GM23338 (cell line): ENCODE results near the gene MYCBP2. TPM values are rescaled to one million over a fixed set of nuclear protein-coding genes. Genes with fewer than 3 reads are reported as not detected.

Experiments
- ATAC-seq: fragments of 200-7000 bp; cut with Tn5 transposase; 3 replicates; pipeline ENCODE4 v1.9.1; 2020
- DNase-seq: peaks from one replicate; pipeline ENCODE4 v3.0.0-alpha.2; 2015; ENCODE audit warnings: low spot score
- H2AFZ ChIP-seq: fragments of 200-600 bp; sonication (generic); 2 replicates; pipeline ENCODE4 v1.8.0; 2016; ENCODE audit warnings: antibody characterized with exemption, mild to moderate bottlenecking, moderate library complexity
- H3F3A ChIP-seq: fragments of 200-600 bp; sonication (generic); replicated peaks from 2 replicates; pipeline ENCODE4 v1.8.0; 2017; ENCODE audit warnings: antibody characterized with exemption, mixed run types, low read depth
- H3K27ac ChIP-seq: fragments of 200-600 bp; sonication (generic); 2 replicates; pipeline ENCODE4 v1.6.1; 2016; ENCODE audit warnings: low read depth
- H3K27me3 ChIP-seq: fragments of 200-600 bp; sonication (generic); 2 replicates; pipeline ENCODE4 v1.8.0; 2016; ENCODE audit warnings: mild to moderate bottlenecking, mixed run types, moderate library complexity; ENCODE audit not compliant: insufficient read depth
- H3K36me3 ChIP-seq: fragments of 200-600 bp; sonication (generic); 2 replicates; pipeline ENCODE4 v1.8.0; 2016; ENCODE audit warnings: mild to moderate bottlenecking; ENCODE audit not compliant: insufficient read depth
- H3K4me1 ChIP-seq: fragments of 200-600 bp; sonication (generic); 2 replicates; pipeline ENCODE4 v1.8.0; 2016; ENCODE audit warnings: mild to moderate bottlenecking, moderate library complexity; ENCODE audit not compliant: insufficient read depth
- H3K4me2 ChIP-seq: fragments of 200-600 bp; sonication (generic); 2 replicates; pipeline ENCODE4 v1.7.1; 2017; ENCODE audit warnings: mixed run types
- H3K4me3 ChIP-seq: fragments of 200-600 bp; sonication (generic); 2 replicates; pipeline ENCODE4 v1.6.1; 2016; ENCODE audit warnings: mixed run types
- H3K79me2 ChIP-seq: fragments of 200-600 bp; sonication (generic); replicated peaks from 2 replicates; pipeline ENCODE4 v1.8.0; 2017; ENCODE audit warnings: mild to moderate bottlenecking; ENCODE audit not compliant: insufficient read depth
- H3K9me2 ChIP-seq: fragments of 200-600 bp; sonication (generic); 2 replicates; pipeline ENCODE4 v1.8.0; 2017; ENCODE audit not compliant: insufficient read depth
- H4K20me1 ChIP-seq: fragments of 200-600 bp; sonication (generic); replicated peaks from 2 replicates; pipeline ENCODE4 v1.8.0; 2017; ENCODE audit warnings: mild to moderate bottlenecking; ENCODE audit not compliant: insufficient read depth
- H3K27ac Mint-ChIP-seq: 2 replicates; pipeline ENCODE4 v1.8.0; 2020; ENCODE audit warnings: inconsistent platforms, mild to moderate bottlenecking, moderate library complexity, mixed read lengths
- H3K27me3 Mint-ChIP-seq: 3 replicates; pipeline ENCODE4 v1.8.0; 2022; ENCODE audit warnings: low read depth, mild to moderate bottlenecking, moderate library complexity, mixed read lengths, inconsistent platforms; ENCODE audit not compliant: insufficient read depth, poor library complexity
- H3K36me3 Mint-ChIP-seq: 3 replicates; pipeline ENCODE4 v1.8.0; 2021; ENCODE audit warnings: low read depth, mild to moderate bottlenecking, inconsistent platforms, moderate library complexity, mixed read lengths
- H3K4me1 Mint-ChIP-seq: 3 replicates; pipeline ENCODE4 v1.8.0; 2020; ENCODE audit warnings: mild to moderate bottlenecking, inconsistent platforms, mixed read lengths
- H3K4me3 Mint-ChIP-seq: 3 replicates; pipeline ENCODE4 v1.8.0; 2021; ENCODE audit warnings: moderate library complexity, mild to moderate bottlenecking, inconsistent platforms, mixed read lengths
- H3K9me3 Mint-ChIP-seq: 3 replicates; pipeline ENCODE4 v1.8.0; 2020; ENCODE audit warnings: moderate library complexity, mild to moderate bottlenecking, inconsistent platforms, mixed read lengths
- CREB1 ChIP-seq: fragments of 250-450 bp; sonication (Bioruptor Pico); IDR thresholded peaks from 2 replicates; pipeline ENCODE4 v1.5.0; 2020; ENCODE audit warnings: low read depth, mild to moderate bottlenecking, moderate library complexity
- EZH2phosphoT487 ChIP-seq: fragments of 200-600 bp; sonication (generic); IDR thresholded peaks from one replicate; pipeline ENCODE4 v1.8.1; 2018; ENCODE audit warnings: antibody characterized with exemption; ENCODE audit not compliant: unreplicated experiment
- polyA plus RNA-seq: library from polyadenylated mRNA; unstranded; fragments of >200 nt; fragmentation: Nextera tagmentation; extraction: Ambion mirVana; gene quantifications from 2 replicates; pipeline ENCODE4 v1.2.1, GENCODE V29; 2016
- total RNA-seq: library from RNA; depleted of rRNA; stranded (reverse); fragments of >200 nt; shearing (Covaris generic); gene quantifications from 2 replicates; pipeline ENCODE4 v1.2.3, GENCODE V29; 2014
- TF ChIP-seq, protein P1 (sequence below): IDR thresholded peaks from one replicate; pipeline ENCODE4 v1.6.1; 2018; ENCODE audit warnings: antibody characterized with exemption; ENCODE audit not compliant: unreplicated experiment
- TF ChIP-seq, protein P2 (sequence below): fragments of 250-450 bp; sonication (Bioruptor Pico); IDR thresholded peaks from 2 replicates; pipeline ENCODE4 v1.5.0; 2020; ENCODE audit warnings: mild to moderate bottlenecking, moderate library complexity

The MYCBP2 gene
- total and polyA plus RNA-seq, 2 experiments from 2014 or later: 54.6 to 77.2 TPM

DNA sequence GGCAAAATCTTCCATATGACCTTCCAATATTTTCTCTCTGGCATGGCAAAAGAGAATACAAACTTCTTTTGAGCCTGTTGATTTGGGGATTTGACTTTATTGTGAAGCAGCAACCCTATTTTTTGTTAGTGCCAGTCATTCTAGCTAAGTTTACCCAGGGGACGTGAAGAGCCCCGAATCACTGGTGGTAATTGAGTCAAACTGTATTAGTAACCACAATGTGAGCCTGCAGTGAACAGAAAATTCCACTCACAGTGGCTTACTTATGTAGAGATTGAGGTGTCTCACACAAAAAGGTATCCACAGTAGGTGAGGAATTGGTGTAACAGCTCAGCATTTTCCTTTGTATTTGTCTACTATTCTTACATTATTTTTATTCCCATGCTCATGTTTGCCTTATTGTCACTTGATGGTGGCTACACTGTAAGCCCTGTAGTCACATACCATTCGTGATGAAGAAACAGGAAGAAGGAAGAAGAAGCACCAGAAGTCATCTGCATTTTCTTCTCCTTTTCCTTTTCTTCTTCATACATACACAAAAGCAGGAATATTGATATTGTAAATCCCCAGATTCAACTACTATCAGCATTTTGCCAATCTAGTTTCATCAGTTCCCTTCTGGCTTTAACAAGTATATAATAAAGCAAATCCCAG is 33.3 kb upstream of the MYCBP2 start (continued):
- TF ChIP-seq, protein P1, sequence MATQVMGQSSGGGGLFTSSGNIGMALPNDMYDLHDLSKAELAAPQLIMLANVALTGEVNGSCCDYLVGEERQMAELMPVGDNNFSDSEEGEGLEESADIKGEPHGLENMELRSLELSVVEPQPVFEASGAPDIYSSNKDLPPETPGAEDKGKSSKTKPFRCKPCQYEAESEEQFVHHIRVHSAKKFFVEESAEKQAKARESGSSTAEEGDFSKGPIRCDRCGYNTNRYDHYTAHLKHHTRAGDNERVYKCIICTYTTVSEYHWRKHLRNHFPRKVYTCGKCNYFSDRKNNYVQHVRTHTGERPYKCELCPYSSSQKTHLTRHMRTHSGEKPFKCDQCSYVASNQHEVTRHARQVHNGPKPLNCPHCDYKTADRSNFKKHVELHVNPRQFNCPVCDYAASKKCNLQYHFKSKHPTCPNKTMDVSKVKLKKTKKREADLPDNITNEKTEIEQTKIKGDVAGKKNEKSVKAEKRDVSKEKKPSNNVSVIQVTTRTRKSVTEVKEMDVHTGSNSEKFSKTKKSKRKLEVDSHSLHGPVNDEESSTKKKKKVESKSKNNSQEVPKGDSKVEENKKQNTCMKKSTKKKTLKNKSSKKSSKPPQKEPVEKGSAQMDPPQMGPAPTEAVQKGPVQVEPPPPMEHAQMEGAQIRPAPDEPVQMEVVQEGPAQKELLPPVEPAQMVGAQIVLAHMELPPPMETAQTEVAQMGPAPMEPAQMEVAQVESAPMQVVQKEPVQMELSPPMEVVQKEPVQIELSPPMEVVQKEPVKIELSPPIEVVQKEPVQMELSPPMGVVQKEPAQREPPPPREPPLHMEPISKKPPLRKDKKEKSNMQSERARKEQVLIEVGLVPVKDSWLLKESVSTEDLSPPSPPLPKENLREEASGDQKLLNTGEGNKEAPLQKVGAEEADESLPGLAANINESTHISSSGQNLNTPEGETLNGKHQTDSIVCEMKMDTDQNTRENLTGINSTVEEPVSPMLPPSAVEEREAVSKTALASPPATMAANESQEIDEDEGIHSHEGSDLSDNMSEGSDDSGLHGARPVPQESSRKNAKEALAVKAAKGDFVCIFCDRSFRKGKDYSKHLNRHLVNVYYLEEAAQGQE: no peak
- TF ChIP-seq, protein P2, sequence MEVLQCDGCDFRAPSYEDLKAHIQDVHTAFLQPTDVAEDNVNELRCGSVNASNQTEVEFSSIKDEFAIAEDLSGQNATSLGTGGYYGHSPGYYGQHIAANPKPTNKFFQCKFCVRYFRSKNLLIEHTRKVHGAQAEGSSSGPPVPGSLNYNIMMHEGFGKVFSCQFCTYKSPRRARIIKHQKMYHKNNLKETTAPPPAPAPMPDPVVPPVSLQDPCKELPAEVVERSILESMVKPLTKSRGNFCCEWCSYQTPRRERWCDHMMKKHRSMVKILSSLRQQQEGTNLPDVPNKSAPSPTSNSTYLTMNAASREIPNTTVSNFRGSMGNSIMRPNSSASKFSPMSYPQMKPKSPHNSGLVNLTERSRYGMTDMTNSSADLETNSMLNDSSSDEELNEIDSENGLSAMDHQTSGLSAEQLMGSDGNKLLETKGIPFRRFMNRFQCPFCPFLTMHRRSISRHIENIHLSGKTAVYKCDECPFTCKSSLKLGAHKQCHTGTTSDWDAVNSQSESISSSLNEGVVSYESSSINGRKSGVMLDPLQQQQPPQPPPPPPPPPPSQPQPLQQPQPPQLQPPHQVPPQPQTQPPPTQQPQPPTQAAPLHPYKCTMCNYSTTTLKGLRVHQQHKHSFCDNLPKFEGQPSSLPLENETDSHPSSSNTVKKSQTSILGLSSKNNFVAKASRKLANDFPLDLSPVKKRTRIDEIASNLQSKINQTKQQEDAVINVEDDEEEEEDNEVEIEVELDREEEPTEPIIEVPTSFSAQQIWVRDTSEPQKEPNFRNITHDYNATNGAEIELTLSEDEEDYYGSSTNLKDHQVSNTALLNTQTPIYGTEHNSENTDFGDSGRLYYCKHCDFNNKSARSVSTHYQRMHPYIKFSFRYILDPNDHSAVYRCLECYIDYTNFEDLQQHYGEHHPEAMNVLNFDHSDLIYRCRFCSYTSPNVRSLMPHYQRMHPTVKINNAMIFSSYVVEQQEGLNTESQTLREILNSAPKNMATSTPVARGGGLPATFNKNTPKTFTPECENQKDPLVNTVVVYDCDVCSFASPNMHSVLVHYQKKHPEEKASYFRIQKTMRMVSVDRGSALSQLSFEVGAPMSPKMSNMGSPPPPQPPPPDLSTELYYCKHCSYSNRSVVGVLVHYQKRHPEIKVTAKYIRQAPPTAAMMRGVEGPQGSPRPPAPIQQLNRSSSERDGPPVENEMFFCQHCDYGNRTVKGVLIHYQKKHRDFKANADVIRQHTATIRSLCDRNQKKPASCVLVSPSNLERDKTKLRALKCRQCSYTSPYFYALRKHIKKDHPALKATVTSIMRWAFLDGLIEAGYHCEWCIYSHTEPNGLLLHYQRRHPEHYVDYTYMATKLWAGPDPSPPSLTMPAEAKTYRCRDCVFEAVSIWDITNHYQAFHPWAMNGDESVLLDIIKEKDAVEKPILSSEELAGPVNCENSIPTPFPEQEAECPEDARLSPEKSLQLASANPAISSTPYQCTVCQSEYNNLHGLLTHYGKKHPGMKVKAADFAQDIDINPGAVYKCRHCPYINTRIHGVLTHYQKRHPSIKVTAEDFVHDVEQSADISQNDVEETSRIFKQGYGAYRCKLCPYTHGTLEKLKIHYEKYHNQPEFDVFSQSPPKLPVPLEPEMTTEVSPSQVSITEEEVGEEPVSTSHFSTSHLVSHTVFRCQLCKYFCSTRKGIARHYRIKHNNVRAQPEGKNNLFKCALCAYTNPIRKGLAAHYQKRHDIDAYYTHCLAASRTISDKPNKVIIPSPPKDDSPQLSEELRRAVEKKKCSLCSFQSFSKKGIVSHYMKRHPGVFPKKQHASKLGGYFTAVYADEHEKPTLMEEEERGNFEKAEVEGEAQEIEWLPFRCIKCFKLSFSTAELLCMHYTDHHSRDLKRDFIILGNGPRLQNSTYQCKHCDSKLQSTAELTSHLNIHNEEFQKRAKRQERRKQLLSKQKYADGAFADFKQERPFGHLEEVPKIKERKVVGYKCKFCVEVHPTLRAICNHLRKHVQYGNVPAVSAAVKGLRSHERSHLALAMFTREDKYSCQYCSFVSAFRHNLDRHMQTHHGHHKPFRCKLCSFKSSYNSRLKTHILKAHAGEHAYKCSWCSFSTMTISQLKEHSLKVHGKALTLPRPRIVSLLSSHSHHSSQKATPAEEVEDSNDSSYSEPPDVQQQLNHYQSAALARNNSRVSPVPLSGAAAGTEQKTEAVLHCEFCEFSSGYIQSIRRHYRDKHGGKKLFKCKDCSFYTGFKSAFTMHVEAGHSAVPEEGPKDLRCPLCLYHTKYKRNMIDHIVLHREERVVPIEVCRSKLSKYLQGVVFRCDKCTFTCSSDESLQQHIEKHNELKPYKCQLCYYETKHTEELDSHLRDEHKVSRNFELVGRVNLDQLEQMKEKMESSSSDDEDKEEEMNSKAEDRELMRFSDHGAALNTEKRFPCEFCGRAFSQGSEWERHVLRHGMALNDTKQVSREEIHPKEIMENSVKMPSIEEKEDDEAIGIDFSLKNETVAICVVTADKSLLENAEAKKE (CRISPR knock-in tag): no peak
- no peak for TF ChIP-seq EZH2phosphoT487

- H3K27ac ChIP-seq: no peak overlapping the region
- H3K9me3 Mint-ChIP-seq: no peaks in the 10 kb centered on the region
- TF ChIP-seq CREB1 (CRISPR knock-in tag): no peak
- TF ChIP-seq, protein P2 (CRISPR knock-in tag): no peak
- no peak for TF ChIP-seq EZH2phosphoT487
Measured at GRCh38 chr13:77359171-77359570, 32.3 kb upstream of the MYCBP2 start.

More at GRCh38 chr13:77359171-77359570, 32.3 kb upstream of the MYCBP2 start:
- Histone ChIP-seq H3K4me1 (no peaks in the 10 kb centered on the region), H3K4me3 (no peak overlapping the region), H4K20me1 (no peaks in the 10 kb centered on the region), H3K4me2 (no peak overlapping the region), H3K9me2 (peaks cover 4% of the 10 kb centered on the region; the same call in 1 of the 2 replicates), H3K79me2 (no peaks in the 10 kb centered on the region), H3K36me3 (no peaks in the 10 kb centered on the region), H2AFZ (no peak overlapping the region), H3F3A (no peaks in the 10 kb centered on the region), H3K27me3 (no peaks in the 10 kb centered on the region)
- Mint-ChIP-seq H3K4me1 (no peaks in the 10 kb centered on the region), H3K27ac (no peak overlapping the region), H3K36me3 (no peaks in the 10 kb centered on the region), H3K27me3 (peaks cover 2% of the 10 kb centered on the region), H3K4me3 (no peak overlapping the region)
- no peak for ATAC-seq
- DNase-seq: no peak
